Renal cortex interstitium (tissue), 11 donors: Measurements from ENCODE around the gene TMEM217. TPM values are rescaled to one million over a fixed set of nuclear protein-coding genes. Genes with fewer than 3 reads are reported as not detected.

Experiments used
- DNase-seq, 11 donors: peaks; one replicate each; pipeline ENCODE4 v3.0.0-alpha.2; 2013; ENCODE audit warnings: low read depth in 9 of 11, low spot score in 4 of 11; ENCODE audit errors: extremely low read depth in 1 of 11
- polyA plus RNA-seq, 3 donors: library from polyadenylated mRNA; unstranded; fragments of 120-200 nt; gene quantifications; one replicate each; pipeline ENCODE4 v1.2.1, GENCODE V29; 2013; ENCODE audit not compliant: insufficient read length in 3 of 3

TMEM217 gene
- polyA plus RNA-seq, 3 donors = 1.0 to 2.5 (median 2.1) TPM

DNA sequence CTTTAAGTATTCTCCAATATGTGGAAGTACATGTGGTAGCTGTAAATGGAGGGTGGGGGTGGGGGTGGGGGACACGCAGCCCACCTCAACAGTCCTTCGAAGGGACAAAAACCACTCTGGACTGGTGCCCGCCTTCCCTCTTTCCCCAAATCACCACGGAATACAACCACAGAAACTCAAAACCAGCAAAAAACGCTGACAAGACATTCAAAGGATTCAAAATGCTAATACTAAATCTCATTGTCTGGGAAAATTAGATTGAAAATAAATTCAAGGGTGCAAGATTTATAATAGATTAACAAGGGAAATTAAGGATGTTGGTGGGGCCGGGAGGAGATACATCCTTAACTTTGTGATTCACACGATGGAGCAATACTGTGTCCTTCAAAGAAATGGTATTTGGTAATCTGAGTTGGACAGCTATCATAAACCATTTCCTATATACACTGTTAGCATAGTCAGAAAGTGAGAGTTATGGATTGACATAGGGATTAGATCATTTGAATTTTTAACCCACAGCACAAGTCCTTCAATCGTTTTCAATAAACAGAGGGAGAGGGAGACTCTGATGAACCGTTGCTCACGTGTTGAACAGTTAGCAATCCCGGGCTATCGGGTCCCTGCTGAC, 1.1 kb downstream of the TMEM217 start:
- no peak for DNase-seq

DNA sequence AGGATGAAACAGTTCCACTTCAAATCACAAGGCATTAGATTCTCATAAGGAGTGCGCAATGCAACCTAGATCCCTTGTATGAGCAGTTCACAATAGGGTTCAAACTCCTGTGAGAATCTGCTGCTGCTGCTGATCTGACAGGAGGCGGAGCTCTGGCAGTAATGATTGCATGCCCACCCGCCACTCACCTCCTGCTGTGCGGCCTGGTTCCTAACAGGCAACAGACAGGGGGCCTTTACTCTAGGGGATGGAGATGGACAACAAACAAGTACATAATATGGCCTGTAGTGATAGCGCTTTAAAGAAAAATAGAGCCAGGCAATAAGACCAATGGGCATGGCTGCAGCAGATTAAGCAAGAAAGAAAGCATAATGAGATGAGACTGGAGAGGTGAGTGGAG, 3.1 kb downstream of the TMEM217 start:
- DNase-seq = no peak

DNA sequence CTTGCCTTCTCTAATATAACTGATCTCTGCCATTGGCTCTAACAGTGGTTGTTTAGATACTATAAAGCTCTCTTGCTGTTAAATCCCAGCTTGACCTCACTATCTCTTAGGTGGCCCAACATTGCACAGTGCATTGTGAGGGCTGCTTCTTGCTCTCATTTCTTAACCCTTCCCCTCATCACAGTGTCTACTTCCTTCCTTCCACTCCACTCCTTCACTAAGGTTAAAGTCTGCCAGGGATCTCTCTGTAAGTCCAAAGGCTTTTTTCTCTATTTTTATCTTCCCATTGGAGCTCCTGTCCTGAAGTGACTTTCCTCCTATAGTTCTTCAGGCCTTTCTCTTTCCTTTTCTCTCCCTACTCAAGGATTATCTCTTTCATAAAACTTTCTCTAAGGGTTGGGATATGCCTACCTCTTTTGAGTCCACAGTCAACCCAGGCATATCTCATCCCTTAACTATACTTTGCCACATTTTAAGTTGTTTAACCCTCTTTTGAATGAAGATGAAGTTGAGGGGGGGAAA, 4.4 kb downstream of the TMEM217 start:
- no peak for DNase-seq

GRCh38 chr6:37251211-37251780, 6.6 kb downstream of the TMEM217 start:
- DNase-seq = no peak

GRCh38 chr6:37244430-37245310, 13.3 kb downstream of the TMEM217 start:
- DNase-seq = peak; percentile 77 to 93 (median 90)

GRCh38 chr6:37243816-37244370, 14.1 kb downstream of the TMEM217 start:
- DNase-seq = no peak

GRCh38 chr6:37243131-37243815, 14.7 kb downstream of the TMEM217 start:
- DNase-seq = no peak

GRCh38 chr6:37242429-37243052, 15.4 kb downstream of the TMEM217 start:
- DNase-seq = no peak

DNA sequence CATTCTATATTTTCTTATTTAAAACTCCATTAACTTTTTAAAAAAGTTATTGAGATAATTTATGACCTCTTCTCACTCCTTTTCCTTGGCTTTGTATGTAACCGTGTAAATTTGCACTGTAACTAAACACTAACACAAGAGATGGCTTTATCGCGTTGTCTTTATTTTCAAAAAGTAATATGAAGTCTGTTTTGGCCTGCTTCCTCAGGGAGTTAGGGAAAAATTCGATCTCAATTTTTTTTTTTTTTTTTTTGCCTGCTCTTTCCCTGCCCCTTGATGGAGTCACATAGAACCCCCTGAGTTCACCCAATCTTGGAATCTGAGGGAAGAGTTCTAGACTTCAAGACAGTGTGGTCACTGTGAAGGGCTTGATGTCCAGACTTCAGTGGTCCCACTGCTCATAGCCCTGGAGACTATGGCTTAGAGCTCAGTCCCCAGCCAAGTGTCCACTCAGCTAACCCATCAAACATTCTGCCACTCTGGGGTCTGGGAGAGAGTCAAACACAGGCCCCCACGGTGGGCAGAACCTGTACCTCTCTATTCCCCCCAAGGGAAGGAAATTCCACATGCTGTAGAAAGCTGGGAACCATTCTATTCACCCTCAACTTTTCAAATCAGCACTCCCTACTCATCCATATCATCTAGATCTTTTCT, 16.0 kb downstream of the TMEM217 start:
- DNase-seq = no peak

- DNase-seq = no peak
Observed at GRCh38 chr6:37241131-37241530, 16.8 kb downstream of the TMEM217 start.

GRCh38 chr6:37239950-37240713, 17.8 kb downstream of the TMEM217 start:
- peak in 9 of 11 donors; percentile 63 to 84 (median 74) for DNase-seq

GRCh38 chr6:37239526-37239925, 18.4 kb downstream of the TMEM217 start:
- DNase-seq = no peak

- no peak for DNase-seq
Observed at GRCh38 chr6:37238381-37238780, 19.6 kb downstream of the TMEM217 start.

GRCh38 chr6:37237789-37238188, 20.2 kb downstream of the TMEM217 start:
- DNase-seq = no peak

DNA sequence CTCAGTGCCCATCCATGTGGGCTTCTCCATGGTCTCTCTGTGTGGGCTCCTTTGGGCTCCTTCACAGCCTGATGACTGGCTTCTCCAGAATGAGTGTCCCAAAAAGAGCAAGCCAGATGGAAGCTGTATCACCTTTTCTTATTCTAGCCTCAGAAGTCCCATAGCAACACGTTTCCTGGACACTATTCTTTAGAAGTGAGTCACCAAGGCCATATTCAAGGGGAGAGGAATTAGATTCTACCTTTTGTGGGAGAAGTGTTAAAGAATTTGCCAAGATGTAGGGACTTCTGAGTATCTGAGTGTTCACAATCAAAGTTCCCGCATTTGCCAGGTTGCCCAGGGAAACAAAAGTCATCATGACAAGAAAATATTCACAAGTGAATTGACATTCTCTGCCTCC, 21.0 kb downstream of the TMEM217 start:
- no peak for DNase-seq

DNA sequence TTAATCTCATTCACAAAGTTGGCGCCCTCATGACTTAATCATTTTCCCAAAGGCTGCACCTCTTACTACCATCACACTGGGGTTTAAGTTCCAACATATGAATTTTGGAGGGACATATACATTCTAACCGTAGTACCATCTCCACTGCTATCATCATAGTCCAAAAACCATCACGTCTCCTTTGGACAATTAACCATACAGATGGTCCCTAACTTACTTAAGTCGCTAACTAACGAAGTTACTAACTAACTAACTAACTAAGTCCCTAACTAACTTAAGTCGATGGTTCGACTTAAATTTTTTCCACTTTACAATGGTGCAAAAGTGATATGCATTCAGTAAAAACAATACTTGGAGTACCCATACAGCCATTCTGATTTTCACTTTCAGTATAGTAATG, 24.4 kb downstream of the TMEM217 start:
- DNase-seq = no peak

GRCh38 chr6:37232430-37233017, 25.4 kb downstream of the TMEM217 start:
- DNase-seq = no peak
